PC-9 (cell line): ENCODE measurements around the gene TMEM179. TPM values are rescaled to one million over a fixed set of nuclear protein-coding genes. Genes with fewer than 3 reads are reported as not detected.

Experiments
- BruUV-seq: library from RNA; stranded (reverse); fragments of 400-500 nt; replicated peaks from 2 replicates; lab custom pipeline; 2021; lab: Mats Ljungman, UMichigan
- CTCF ChIA-PET: fragments of 300-600 bp; sonication (Branson Sonifier 250); formaldehyde crosslinking; loops from one replicate; lab custom pipeline; 2022; ENCODE audit warnings: antibody characterized with exemption; lab: Charles Lee
- POLR2A ChIA-PET: fragments of 300-600 bp; sonication (Branson Sonifier 250); formaldehyde crosslinking; loops from one replicate; lab custom pipeline; 2022; ENCODE audit warnings: antibody characterized with exemption; ENCODE audit not compliant: unreplicated experiment; lab: Charles Lee
- DNase-seq, 2 experiments: peaks; one replicate each; pipeline versions ENCODE4 v3.0.0 to v3.0.0-alpha.2; 2015 to 2022; ENCODE audit warnings: mixed read lengths in 1 of 2
- H2AFZ ChIP-seq: fragments of 200-600 bp; sonication (generic); 2 replicates; pipeline ENCODE4 v1.8.1; 2017; ENCODE audit warnings: antibody characterized with exemption
- H3F3A ChIP-seq: fragments of 200-600 bp; sonication (generic); 2 replicates; pipeline ENCODE4 v1.8.1; 2017; ENCODE audit warnings: antibody characterized with exemption, mild to moderate bottlenecking, low read depth; ENCODE audit not compliant: insufficient read depth
- H3K27ac ChIP-seq: fragments of 200-600 bp; sonication (generic); 2 replicates; pipeline ENCODE4 v1.6.1; 2016; ENCODE audit warnings: mixed run types
- H3K27me3 ChIP-seq: fragments of 200-600 bp; sonication (generic); 2 replicates; pipeline ENCODE4 v1.6.1; 2016; ENCODE audit warnings: low read depth, mixed run types; ENCODE audit not compliant: insufficient read depth
- H3K36me3 ChIP-seq: fragments of 200-600 bp; sonication (generic); 2 replicates; pipeline ENCODE4 v1.6.1; 2016; ENCODE audit warnings: low read depth, mixed run types
- H3K4me1 ChIP-seq: fragments of 200-600 bp; sonication (generic); replicated peaks from 2 replicates; pipeline ENCODE4 v1.6.1; 2016; ENCODE audit warnings: mixed run types; ENCODE audit not compliant: insufficient read depth
- H3K4me2 ChIP-seq: fragments of 200-600 bp; sonication (generic); 2 replicates; pipeline ENCODE4 v1.6.1; 2017; ENCODE audit warnings: mixed run types
- H3K4me3 ChIP-seq: fragments of 200-600 bp; sonication (generic); 2 replicates; pipeline ENCODE4 v1.6.1; 2016; ENCODE audit warnings: mixed run types
- H3K79me2 ChIP-seq: fragments of 200-600 bp; sonication (generic); 2 replicates; pipeline ENCODE4 v1.6.1; 2017; ENCODE audit warnings: low read depth, mixed run types
- H3K9me2 ChIP-seq: fragments of 200-600 bp; sonication (generic); 2 replicates; pipeline ENCODE4 v1.8.1; 2017; ENCODE audit warnings: mild to moderate bottlenecking; ENCODE audit not compliant: insufficient read depth
- H3K9me3 ChIP-seq: fragments of 200-600 bp; sonication (generic); 2 replicates; pipeline ENCODE4 v1.8.1; 2016; ENCODE audit warnings: low read depth; ENCODE audit not compliant: insufficient read depth
- H4K20me1 ChIP-seq: fragments of 200-600 bp; sonication (generic); 2 replicates; pipeline ENCODE4 v1.8.1; 2017; ENCODE audit not compliant: insufficient read depth
- EZH2 ChIP-seq: fragments of 200-600 bp; sonication (generic); IDR thresholded peaks from 2 replicates; pipeline ENCODE4 v1.8.0; 2017; ENCODE audit warnings: antibody characterized with exemption, low read depth
- intact Hi-C: fragments of 100-400 bp; cut with micrococcal nuclease; formaldehyde crosslinking; loops from one replicate; pipeline ENCODE4 v1.10.0; 2022; ENCODE audit not compliant: unreplicated experiment
- total RNA-seq: library from RNA; stranded (reverse); gene quantifications from 2 replicates; pipeline ENCODE4 v1.2.3, GENCODE V29; 2021
- TF ChIP-seq, protein P1 (sequence below): fragments of 200-600 bp; sonication (generic); conservative IDR thresholded peaks from 2 replicates; pipeline ENCODE4 v1.6.1; 2017; ENCODE audit warnings: mixed run types, antibody characterized with exemption, mild to moderate bottlenecking, moderate library complexity

Gene TMEM179
- total RNA-seq, 1 experiment from 2014 or later, result not detected

DNA sequence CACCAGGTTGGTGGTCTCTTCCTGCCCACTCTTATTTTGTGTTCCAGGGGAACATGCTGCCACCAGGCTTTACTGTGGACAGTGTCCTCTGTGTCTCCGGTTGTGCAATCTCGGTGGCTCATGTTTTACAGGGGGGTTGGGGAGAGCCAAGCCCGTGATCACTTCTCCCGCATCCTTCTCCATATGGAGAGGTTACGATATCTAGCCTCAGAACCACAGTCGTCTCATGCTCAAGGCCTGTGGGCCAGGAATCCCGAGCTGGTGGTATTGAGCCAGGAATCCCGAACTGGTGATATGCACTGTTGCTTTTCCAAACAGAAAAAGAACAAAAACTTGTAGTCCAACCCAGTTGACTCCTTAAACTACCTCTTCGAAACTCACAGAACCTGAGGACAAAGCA, 47.8 kb upstream of the TMEM179 start:
- no peaks in the 10 kb centered on the region for H3F3A ChIP-seq
- BruUV-seq, result no TSS peak
- no peak overlapping the region for H2AFZ ChIP-seq
- no peak overlapping the region for H3K4me2 ChIP-seq
- H3K9me2 ChIP-seq, result no peaks in the 10 kb centered on the region
- intact Hi-C loops, result loop anchor here (5.0 kb wide), 1 partner anchor 55 kb away; no protein-coding TSS in a partner anchor
- peaks cover 16% of the 10 kb centered on the region for H3K27me3 ChIP-seq
- H4K20me1 ChIP-seq, result no peaks in the 10 kb centered on the region
- CTCF ChIA-PET, result no interaction called here
- H3K27ac ChIP-seq, result no peak overlapping the region
- no peak for TF ChIP-seq EZH2
- TF ChIP-seq, protein P1, sequence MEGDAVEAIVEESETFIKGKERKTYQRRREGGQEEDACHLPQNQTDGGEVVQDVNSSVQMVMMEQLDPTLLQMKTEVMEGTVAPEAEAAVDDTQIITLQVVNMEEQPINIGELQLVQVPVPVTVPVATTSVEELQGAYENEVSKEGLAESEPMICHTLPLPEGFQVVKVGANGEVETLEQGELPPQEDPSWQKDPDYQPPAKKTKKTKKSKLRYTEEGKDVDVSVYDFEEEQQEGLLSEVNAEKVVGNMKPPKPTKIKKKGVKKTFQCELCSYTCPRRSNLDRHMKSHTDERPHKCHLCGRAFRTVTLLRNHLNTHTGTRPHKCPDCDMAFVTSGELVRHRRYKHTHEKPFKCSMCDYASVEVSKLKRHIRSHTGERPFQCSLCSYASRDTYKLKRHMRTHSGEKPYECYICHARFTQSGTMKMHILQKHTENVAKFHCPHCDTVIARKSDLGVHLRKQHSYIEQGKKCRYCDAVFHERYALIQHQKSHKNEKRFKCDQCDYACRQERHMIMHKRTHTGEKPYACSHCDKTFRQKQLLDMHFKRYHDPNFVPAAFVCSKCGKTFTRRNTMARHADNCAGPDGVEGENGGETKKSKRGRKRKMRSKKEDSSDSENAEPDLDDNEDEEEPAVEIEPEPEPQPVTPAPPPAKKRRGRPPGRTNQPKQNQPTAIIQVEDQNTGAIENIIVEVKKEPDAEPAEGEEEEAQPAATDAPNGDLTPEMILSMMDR, result no peak
- H3K4me3 ChIP-seq, result no peak overlapping the region
- DNase-seq, result no peak
- no peaks in the 10 kb centered on the region for H3K9me3 ChIP-seq
- H3K79me2 ChIP-seq, result no peaks in the 10 kb centered on the region
- H3K36me3 ChIP-seq, result no peaks in the 10 kb centered on the region
- H3K4me1 ChIP-seq, result no peaks in the 10 kb centered on the region
- POLR2A ChIA-PET, result no interaction called here

GRCh38 chr14:104651876-104652260, 47.3 kb upstream of the TMEM179 start:
- TF ChIP-seq, protein P1, result no peak
- TF ChIP-seq EZH2, result no peak
- H3F3A ChIP-seq, result no peaks in the 10 kb centered on the region
- intact Hi-C loops, result loop anchor here (5.0 kb wide), 1 partner anchor 55 kb away; no protein-coding TSS in a partner anchor
- H2AFZ ChIP-seq, result no peak overlapping the region
- no peaks in the 10 kb centered on the region for H3K79me2 ChIP-seq
- no peaks in the 10 kb centered on the region for H4K20me1 ChIP-seq
- BruUV-seq, result no TSS peak
- CTCF ChIA-PET, result no interaction called here
- H3K4me1 ChIP-seq, result no peaks in the 10 kb centered on the region
- no peak overlapping the region for H3K4me2 ChIP-seq
- H3K27ac ChIP-seq, result no peak overlapping the region
- POLR2A ChIA-PET, result no interaction called here
- peaks cover 14% of the 10 kb centered on the region for H3K27me3 ChIP-seq
- H3K9me3 ChIP-seq, result no peaks in the 10 kb centered on the region
- H3K36me3 ChIP-seq, result no peaks in the 10 kb centered on the region
- H3K4me3 ChIP-seq, result no peak overlapping the region
- H3K9me2 ChIP-seq, result no peaks in the 10 kb centered on the region
- no peak for DNase-seq

- Histone ChIP-seq H3K4me2 (no peak overlapping the region), H3K9me2 (no peaks in the 10 kb centered on the region), H2AFZ (no peak overlapping the region), H3K27ac (no peak overlapping the region), H3K27me3 (peaks cover 14% of the 10 kb centered on the region), H3K79me2 (no peaks in the 10 kb centered on the region), H4K20me1 (no peaks in the 10 kb centered on the region), H3K36me3 (no peaks in the 10 kb centered on the region), H3F3A (no peaks in the 10 kb centered on the region), H3K4me1 (no peaks in the 10 kb centered on the region), H3K4me3 (no peak overlapping the region), H3K9me3 (no peaks in the 10 kb centered on the region)
- no peak for TF ChIP-seq EZH2
- TF ChIP-seq, protein P1, result no peak
- POLR2A ChIA-PET, result no interaction called here
- CTCF ChIA-PET, result interaction anchor here (0.6 kb wide), 1 partner anchor 47 kb away, joined by 3 read pairs; no protein-coding TSS in a partner anchor
- DNase-seq, result no peak
- BruUV-seq, result no TSS peak
- intact Hi-C loops, result loop anchor here (1.0 to 5.0 kb wide), 2 partner anchors 11 to 56 kb away; no protein-coding TSS in a partner anchor
These were observed 46.7 kb upstream of the TMEM179 start for GRCh38 chr14:104650981-104651875.
